Astrocyte (in vitro differentiated cells and primary cell): ENCODE results near the gene USP32.

Experiments
- EZH2 ChIP-seq: IDR thresholded peaks from 2 replicates; pipeline ENCODE4 v1.6.1; 2012; ENCODE audit warnings: mild to moderate bottlenecking, low read length, inconsistent platforms; ENCODE audit not compliant: insufficient read depth
- TF ChIP-seq, protein P1 (sequence below): IDR thresholded peaks from 2 replicates; pipeline ENCODE4 v1.5.1; 2011; ENCODE audit warnings: low read depth, mild to moderate bottlenecking, inconsistent platforms, low read length, moderate library complexity; ENCODE audit not compliant: insufficient read depth

DNA sequence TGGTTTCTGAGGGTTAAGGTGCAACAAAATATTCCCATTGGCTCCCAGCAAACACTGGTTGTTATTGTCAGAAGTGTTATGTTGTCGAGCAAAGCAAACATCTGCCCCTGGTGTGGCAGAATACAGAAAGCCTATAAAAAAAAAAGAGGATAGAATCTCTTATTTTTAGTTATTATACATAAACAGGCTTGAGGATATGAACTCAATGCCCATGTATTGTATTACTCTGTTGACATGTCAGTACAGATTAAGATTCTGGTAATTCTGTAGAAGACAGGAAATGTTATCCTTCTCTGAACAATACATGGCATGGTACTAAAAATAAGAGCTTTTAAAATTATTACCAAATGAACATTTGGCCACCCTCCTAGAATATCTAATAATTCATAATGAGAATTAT lies 168.5 kb downstream of the USP32 start:
- TF ChIP-seq, protein P1, sequence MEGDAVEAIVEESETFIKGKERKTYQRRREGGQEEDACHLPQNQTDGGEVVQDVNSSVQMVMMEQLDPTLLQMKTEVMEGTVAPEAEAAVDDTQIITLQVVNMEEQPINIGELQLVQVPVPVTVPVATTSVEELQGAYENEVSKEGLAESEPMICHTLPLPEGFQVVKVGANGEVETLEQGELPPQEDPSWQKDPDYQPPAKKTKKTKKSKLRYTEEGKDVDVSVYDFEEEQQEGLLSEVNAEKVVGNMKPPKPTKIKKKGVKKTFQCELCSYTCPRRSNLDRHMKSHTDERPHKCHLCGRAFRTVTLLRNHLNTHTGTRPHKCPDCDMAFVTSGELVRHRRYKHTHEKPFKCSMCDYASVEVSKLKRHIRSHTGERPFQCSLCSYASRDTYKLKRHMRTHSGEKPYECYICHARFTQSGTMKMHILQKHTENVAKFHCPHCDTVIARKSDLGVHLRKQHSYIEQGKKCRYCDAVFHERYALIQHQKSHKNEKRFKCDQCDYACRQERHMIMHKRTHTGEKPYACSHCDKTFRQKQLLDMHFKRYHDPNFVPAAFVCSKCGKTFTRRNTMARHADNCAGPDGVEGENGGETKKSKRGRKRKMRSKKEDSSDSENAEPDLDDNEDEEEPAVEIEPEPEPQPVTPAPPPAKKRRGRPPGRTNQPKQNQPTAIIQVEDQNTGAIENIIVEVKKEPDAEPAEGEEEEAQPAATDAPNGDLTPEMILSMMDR, result no peak
- no peak for TF ChIP-seq EZH2
